ENCODE results near the gene CDCP1.

CDCP1 gene, protein sequence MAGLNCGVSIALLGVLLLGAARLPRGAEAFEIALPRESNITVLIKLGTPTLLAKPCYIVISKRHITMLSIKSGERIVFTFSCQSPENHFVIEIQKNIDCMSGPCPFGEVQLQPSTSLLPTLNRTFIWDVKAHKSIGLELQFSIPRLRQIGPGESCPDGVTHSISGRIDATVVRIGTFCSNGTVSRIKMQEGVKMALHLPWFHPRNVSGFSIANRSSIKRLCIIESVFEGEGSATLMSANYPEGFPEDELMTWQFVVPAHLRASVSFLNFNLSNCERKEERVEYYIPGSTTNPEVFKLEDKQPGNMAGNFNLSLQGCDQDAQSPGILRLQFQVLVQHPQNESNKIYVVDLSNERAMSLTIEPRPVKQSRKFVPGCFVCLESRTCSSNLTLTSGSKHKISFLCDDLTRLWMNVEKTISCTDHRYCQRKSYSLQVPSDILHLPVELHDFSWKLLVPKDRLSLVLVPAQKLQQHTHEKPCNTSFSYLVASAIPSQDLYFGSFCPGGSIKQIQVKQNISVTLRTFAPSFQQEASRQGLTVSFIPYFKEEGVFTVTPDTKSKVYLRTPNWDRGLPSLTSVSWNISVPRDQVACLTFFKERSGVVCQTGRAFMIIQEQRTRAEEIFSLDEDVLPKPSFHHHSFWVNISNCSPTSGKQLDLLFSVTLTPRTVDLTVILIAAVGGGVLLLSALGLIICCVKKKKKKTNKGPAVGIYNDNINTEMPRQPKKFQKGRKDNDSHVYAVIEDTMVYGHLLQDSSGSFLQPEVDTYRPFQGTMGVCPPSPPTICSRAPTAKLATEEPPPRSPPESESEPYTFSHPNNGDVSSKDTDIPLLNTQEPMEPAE

GRCh38 chr3:45145681-45146614 lies at the start of gene CDCP1:
Gene CDCP1 (minus strand): TSS chr3:45146378. CDS start chr3:45146287, 91 bp downstream.
- no peak for DNase-seq

- no peak for DNase-seq
Observed at GRCh38 chr3:45194791-45195190, 48.6 kb upstream of the CDCP1 start.

DNA sequence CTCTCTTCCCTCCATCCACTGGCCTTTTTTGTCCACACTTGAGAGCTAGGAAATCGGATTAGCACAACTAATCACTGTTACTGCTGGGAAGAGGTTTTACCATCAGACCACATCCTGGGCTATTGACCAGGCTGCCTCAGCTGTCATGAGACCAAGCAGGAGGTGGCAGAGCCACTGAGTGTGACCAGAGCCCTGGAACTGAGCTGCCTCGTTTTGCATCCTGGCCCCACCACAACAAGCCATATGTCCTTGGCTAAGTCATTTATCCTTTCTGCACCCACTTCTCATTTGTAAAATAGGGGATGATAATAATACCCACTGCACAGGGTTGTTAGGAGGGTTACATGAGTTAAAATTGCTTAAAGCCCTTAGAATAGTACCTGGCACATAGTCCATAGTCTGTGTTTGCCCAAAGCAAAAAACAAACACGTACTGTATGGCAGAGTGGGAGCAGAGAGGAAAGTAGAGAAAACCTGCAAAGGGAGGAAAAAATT lies 45.8 kb upstream of the CDCP1 start:
- no peak for DNase-seq

- DNase-seq = no peak
Observed at GRCh38 chr3:45191424-45191823, 45.2 kb upstream of the CDCP1 start.

- no peak for DNase-seq
Observed at GRCh38 chr3:45188719-45189659, 42.8 kb upstream of the CDCP1 start.

- no peak for DNase-seq
Observed at GRCh38 chr3:45187694-45188141, 41.5 kb upstream of the CDCP1 start.

DNA sequence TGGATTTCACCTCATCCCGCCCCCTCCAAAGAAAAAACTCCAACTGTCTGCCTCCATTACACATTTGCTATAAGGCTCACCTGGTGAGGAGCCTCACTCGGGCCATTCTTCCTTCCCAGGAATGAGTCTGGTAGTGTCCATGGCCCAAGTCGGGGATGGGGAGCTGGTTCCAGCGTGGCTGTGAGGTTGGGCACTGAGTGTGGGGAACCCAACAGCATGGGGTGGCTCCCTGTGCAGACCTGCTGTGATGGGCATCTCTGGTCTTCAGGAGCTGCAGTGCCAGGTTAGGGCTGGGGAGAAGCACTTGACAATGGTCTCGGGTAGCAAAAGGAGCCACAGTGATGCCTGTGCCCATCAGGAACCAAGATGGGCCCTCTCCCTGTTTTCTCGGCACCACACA lies 40.7 kb upstream of the CDCP1 start:
- no peak for DNase-seq

- no peak for DNase-seq
Observed at GRCh38 chr3:45185461-45185860, 39.3 kb upstream of the CDCP1 start.

DNA sequence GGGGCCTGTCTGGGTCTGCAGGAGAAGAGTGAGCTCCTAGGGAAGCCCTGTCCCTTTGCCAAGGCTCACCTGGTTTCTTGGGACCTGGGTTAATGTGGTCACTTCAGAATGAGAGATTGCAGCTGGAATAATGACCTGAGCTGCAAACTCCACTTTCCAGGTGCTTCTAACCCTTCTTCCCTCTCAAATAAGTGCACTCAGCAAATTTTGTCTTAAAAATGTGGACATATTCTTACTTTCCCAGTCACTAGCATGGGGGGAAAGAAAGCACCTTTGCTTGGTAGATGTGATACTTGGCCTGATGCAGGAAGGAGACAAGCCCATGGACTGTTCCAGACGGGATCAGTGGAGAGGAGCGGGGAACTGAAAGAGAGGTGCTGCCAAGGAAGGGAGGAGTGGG lies 38.9 kb upstream of the CDCP1 start:
- DNase-seq = no peak

GRCh38 chr3:45183872-45184262 lies 37.7 kb upstream of the CDCP1 start:
- DNase-seq = no peak

- DNase-seq = peak; percentile 14
Observed at GRCh38 chr3:45182915-45183871, 37.0 kb upstream of the CDCP1 start.

GRCh38 chr3:45181496-45181895 lies 35.3 kb upstream of the CDCP1 start:
- DNase-seq = no peak

- DNase-seq = no peak
Observed at GRCh38 chr3:45180899-45181298, 34.7 kb upstream of the CDCP1 start.

DNA sequence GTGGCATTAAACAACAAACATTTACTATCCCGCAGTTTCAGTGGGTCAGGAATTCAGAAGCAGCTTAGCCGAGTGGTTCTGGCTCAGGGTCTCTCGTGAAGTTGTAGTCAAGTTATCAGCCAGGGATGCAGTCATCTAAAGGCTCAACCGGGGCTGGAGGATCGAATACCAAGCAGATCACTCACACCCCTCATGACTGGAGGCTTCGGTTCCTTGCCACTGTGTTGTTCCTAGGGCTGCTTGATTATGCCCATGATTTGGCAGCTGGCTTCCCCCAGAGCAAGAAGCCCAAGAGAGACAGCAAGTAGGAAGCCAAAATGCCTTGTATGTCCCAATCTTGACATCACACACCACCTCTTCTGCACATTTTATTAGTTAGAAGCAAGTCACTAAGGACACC lies 33.9 kb upstream of the CDCP1 start:
- DNase-seq = no peak

DNA sequence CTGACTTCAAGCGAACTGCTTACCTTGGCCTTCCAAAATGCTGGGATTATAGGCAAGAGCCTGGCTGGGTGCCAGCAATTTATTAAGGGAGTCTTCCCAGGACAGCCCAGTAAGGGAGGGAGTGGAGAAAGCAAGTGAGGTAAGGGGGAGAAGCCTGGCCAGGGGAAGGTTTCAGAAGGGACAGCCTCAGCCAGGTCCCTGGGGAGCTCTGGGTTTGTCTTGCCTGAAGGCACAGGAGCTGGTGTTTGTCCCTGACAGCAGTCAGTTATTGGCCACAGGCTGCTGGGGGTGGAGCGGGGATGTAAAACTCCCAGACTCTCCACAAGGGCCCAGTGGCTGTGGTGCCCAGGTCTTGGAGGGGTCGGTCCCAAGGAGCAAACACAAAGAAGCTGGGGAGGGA lies 33.0 kb upstream of the CDCP1 start:
- no peak for DNase-seq

DNA sequence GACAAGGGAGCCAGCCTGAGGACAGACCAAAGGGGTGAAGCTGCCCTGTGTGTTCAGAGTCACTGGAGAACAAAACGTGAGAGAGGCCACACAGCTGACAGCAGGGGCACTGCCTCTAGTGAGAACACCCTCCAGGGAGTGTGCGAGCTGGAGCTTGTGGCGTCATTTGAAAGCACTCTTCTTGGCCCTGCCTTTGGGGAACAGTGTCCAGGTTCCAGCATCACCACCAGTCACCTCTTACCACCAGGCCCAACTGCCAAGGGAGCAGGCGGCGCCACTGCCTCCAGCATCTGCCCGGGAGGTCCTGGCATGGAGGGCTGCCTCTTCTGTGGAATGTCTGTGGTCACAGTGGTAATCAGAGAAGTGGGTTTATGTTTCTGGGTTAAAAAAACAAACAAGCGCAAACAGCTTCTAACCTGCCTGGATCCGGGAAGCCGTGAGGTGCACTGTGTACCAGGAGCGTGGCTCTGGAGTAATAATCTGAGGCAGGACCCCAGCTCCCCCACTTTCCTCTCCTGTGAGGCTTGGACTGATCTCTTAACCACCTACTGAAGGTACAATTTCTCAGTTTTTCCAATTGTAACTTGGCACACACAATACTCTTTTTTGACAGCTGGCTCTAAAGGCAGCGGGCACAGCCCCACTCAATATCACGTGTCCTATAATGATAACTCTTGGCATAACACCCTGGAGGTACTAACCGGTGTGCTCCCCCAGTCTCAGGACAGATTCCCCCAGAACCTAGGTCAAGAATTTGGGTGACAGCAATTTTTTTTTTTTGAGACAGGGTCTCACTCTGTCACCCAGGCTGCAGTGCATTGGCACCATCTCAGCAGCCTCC lies 32.2 kb upstream of the CDCP1 start:
- DNase-seq = no peak

DNA sequence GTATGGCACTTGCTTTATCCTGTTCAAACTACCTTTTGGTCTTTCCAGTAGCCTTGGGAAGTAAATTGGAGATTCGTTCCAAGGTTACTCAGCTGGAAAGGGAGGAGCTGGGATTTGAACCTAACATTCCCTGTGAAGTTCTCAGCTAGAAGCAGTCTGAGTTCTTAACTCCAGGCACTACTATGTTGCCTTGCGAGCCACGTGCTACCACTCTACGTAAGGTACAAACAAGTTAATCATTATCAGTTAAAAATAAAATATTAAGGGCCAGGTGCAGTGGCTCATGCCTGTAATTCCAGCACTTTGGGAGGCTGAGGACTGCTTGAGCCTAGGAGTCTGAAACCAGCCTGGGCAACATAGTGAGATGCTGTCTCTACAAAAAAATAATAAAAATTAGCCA lies 30.7 kb upstream of the CDCP1 start:
- no peak for DNase-seq

DNA sequence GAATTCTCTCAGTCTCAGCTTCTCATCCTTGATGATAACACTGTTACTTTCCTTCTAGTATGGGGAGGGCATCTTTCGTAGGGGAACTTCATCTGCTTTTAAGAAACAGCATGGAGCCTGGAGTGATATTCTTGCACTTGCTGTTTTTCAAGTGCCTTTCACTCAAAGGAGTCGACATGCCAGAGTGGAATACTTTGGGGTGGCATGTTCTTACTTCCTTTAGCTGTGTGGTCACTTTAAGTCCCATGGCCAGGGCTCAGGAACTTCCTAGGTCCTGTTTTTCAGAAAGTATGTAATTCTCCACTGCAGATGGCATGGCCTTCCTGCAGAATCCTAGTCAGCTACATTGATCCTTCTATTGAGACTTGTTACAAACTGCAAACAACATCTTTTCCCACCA lies 28.1 kb upstream of the CDCP1 start:
- no peak for DNase-seq

DNA sequence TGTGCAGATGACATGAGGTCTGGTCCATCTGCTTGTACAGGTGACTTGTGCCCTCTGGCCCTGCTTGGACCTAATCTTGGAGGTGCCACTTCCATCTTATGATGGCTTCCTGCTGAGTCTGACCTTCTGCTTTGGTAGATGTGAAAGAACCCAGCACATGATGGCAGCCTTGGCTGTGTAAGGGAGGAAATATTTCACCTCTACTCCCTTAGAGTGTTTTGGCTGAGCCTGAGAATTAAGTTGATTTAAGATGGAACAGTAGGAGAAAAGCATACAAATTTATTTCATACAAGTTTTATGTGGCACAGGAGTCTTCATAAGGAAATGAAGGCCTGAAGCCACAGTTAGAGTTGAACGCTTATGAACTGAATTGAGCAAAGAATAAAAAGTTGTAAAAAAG lies 27.6 kb upstream of the CDCP1 start:
- DNase-seq = no peak

Data from hematopoietic multipotent progenitor cell treated with erythropoietin and hydrocortisone succinate and interleukin-3 and kit ligand, for 8 days (in vitro differentiated cells).